Upper lobe of left lung (tissue), 4 donors: ENCODE data around the gene ISCA2.

Experiments used
- CTCF ChIP-seq, 6 experiments: fragments of 450-650 bp in 4 of 6; fragments of 200-600 bp in 2 of 6; sonication (generic) in 2 of 6; IDR thresholded peaks; one replicate each; pipeline ENCODE4 v1.5.1; 2016 to 2019; ENCODE audit warnings: antibody characterized with exemption in 6 of 6
- EP300 ChIP-seq, 4 donors: sonication (generic); formaldehyde crosslinking; IDR thresholded peaks; one replicate each; pipeline ENCODE4 v1.5.1; 2017; ENCODE audit warnings: antibody characterized with exemption in 4 of 4, control low read depth in 2 of 4
- POLR2A ChIP-seq, 4 donors: fragments of 450-650 bp; IDR thresholded peaks; one replicate each; pipeline ENCODE4 v1.5.1; 2016 to 2017; ENCODE audit warnings: antibody characterized with exemption in 4 of 4, mild to moderate bottlenecking in 2 of 4
- POLR2AphosphoS5 ChIP-seq, 2 donors: sonication (generic); formaldehyde crosslinking; IDR thresholded peaks; one replicate each; pipeline ENCODE4 v1.5.1; 2017; ENCODE audit warnings: antibody characterized with exemption in 2 of 2

- TF ChIP-seq CTCF (IDR thresholded peaks at IDR 0.05) (no peak), POLR2A (IDR thresholded peaks at IDR 0.05) (no peak), EP300 (IDR thresholded peaks at IDR 0.05) (no peak), POLR2AphosphoS5 (IDR thresholded peaks at IDR 0.05) (no peak)
Observed at GRCh38 chr14:74517731-74518130, 24.2 kb downstream of the ISCA2 start.
